Left ventricle myocardium inferior (tissue), 1 donor: ENCODE measurements around the gene KNG1. TPM values are rescaled to one million over a fixed set of nuclear protein-coding genes. Genes with fewer than 3 reads are reported as not detected.

Experiments
- DNase-seq: peaks from one replicate; pipeline ENCODE4 v3.0.0-alpha.2; 2020
- H3K27ac ChIP-seq: fragments of 200-600 bp; replicated peaks from 2 replicates; pipeline ENCODE4 v1.8.0; 2021
- H3K27me3 ChIP-seq: fragments of 200-600 bp; 2 replicates; pipeline ENCODE4 v1.8.0; 2021; ENCODE audit warnings: low read depth
- H3K36me3 ChIP-seq: fragments of 200-600 bp; 2 replicates; pipeline ENCODE4 v1.8.0; 2021
- H3K4me1 ChIP-seq: fragments of 200-600 bp; 2 replicates; pipeline ENCODE4 v1.8.0; 2021
- H3K4me3 ChIP-seq: fragments of 200-600 bp; 2 replicates; pipeline ENCODE4 v1.8.0; 2021; ENCODE audit warnings: mild to moderate bottlenecking, moderate library complexity
- H3K9me3 ChIP-seq: fragments of 200-600 bp; replicated peaks from 2 replicates; pipeline ENCODE4 v1.8.0; 2021
- CTCF ChIP-seq: fragments of 200-600 bp; IDR thresholded peaks from 2 replicates; pipeline ENCODE4 v1.8.0; 2021; ENCODE audit warnings: antibody characterized with exemption, mild to moderate bottlenecking, borderline replicate concordance
- intact Hi-C: fragments of 100-400 bp; cut with micrococcal nuclease; formaldehyde crosslinking; loops from one replicate; pipeline ENCODE4 v1.11.0; 2022
- microRNA-seq: library from miRNA; unstranded; fragments of <30 nt; microRNA quantifications from one replicate; pipeline ENCODE4 v1.2.0, GENCODE V29; 2020
- total RNA-seq: library from RNA; stranded (reverse); fragmentation: NEBNext Ultra II Directional; extraction: Animal tissue kit (Norgen Biotek cat#: 25700); gene quantifications from one replicate; pipeline ENCODE4 v1.2.1, GENCODE V29; 2021
- donor health status: DM: no; HTN: yes; CAD: no; lungs with severe emphysema.

Gene KNG1
- total RNA-seq, 1 donor from 2014 or later = 0.14 TPM

- TF ChIP-seq CTCF = no peak
- Histone ChIP-seq H3K4me1 (peaks cover 39% of the 10 kb centered on the region), H3K9me3 (no peaks in the 10 kb centered on the region), H3K36me3 (peaks cover 65% of the 10 kb centered on the region), H3K4me3 (no peak overlapping the region), H3K27me3 (no peaks in the 10 kb centered on the region), H3K27ac (no peak overlapping the region)
- DNase-seq = no peak
- intact Hi-C loops = no loop called here
These were observed 73.3 kb downstream of the KNG1 start for GRCh38 chr3:186790261-186790981.

Small RNA genes within 50 kb of the gene (microRNA-seq; reads per million reads assigned to microRNA genes)
- gene MIR1248 = 1.6 reads per million

Other genes starting within 250 kb of the KNG1 start
- 1.6 TPM for gene CRYGS, start 173.0 kb upstream of the KNG1 start, total RNA-seq
- 6.2 TPM for gene TBCCD1, start 150.0 kb upstream of the KNG1 start, total RNA-seq
- 24.6 TPM for gene DNAJB11, start 146.6 kb upstream of the KNG1 start, total RNA-seq
- gene AHSG, start 104.3 kb upstream of the KNG1 start, total RNA-seq = not detected
- not detected for gene FETUB, start 77.0 kb upstream of the KNG1 start, total RNA-seq
- gene HRG, start 51.3 kb upstream of the KNG1 start, total RNA-seq = not detected
- 468 TPM for gene EIF4A2, start 66.2 kb downstream of the KNG1 start, total RNA-seq
- gene RFC4, start 89.1 kb downstream of the KNG1 start, total RNA-seq = 9.6 TPM
- 0.69 TPM for gene ADIPOQ, start 125.4 kb downstream of the KNG1 start, total RNA-seq
- 84.3 TPM for gene ST6GAL1, start 213.2 kb downstream of the KNG1 start, total RNA-seq